Mesenchymal stem cell (in vitro differentiated cells and primary cell): ENCODE measurements around the gene EPS8L1.

Source experiments
- DNase-seq: peaks from one replicate; pipeline ENCODE4 v3.0.0-alpha.2; 2013
- H2AFZ ChIP-seq: one replicate; pipeline ENCODE4 v1.6.1; 2013; ENCODE audit warnings: low read depth, mild to moderate bottlenecking, control low read depth, inconsistent platforms, low read length, moderate library complexity
- H2AK5ac ChIP-seq: 2 replicates; pipeline ENCODE4 v1.6.1; 2013; ENCODE audit warnings: low read length, moderate library complexity, mild to moderate bottlenecking, inconsistent platforms; ENCODE audit not compliant: severe bottlenecking
- H2BK120ac ChIP-seq: one replicate; pipeline ENCODE4 v1.6.1; 2013; ENCODE audit warnings: low read depth, mild to moderate bottlenecking, inconsistent platforms, low read length, moderate library complexity
- H2BK12ac ChIP-seq, 2 experiments: one replicate each; pipeline ENCODE4 v1.6.1; 2013; ENCODE audit warnings: inconsistent platforms in 2 of 2, low read length in 2 of 2, mild to moderate bottlenecking in 2 of 2, moderate library complexity in 2 of 2, control low read depth in 1 of 2
- H2BK15ac ChIP-seq: one replicate; pipeline ENCODE4 v1.6.1; 2013; ENCODE audit warnings: mild to moderate bottlenecking, low read depth, inconsistent platforms; ENCODE audit not compliant: poor library complexity, severe bottlenecking
- H2BK5ac ChIP-seq: 2 replicates; pipeline ENCODE4 v1.6.1; 2013; ENCODE audit warnings: low read depth, mild to moderate bottlenecking, low read length, control low read depth, inconsistent platforms; ENCODE audit not compliant: poor library complexity, severe bottlenecking
- H3K14ac ChIP-seq, 2 experiments: one replicate each; pipeline ENCODE4 v1.6.1; 2013; ENCODE audit warnings: inconsistent platforms in 2 of 2, low read length in 2 of 2, control low read depth in 1 of 2, mild to moderate bottlenecking in 1 of 2, moderate library complexity in 1 of 2
- H3K18ac ChIP-seq, 2 experiments: one replicate each; pipeline ENCODE4 v1.6.1; 2013; ENCODE audit warnings: inconsistent platforms in 2 of 2, low read length in 2 of 2, control low read depth in 1 of 2, low read depth in 1 of 2, mild to moderate bottlenecking in 1 of 2
- H3K23ac ChIP-seq, 2 experiments: one replicate each; pipeline ENCODE4 v1.6.1; 2013; ENCODE audit warnings: inconsistent platforms in 2 of 2, low read length in 2 of 2, mild to moderate bottlenecking in 2 of 2, moderate library complexity in 2 of 2, control low read depth in 1 of 2
- H3K27ac ChIP-seq: 2 replicates; pipeline ENCODE4 v1.5.1; 2013; ENCODE audit warnings: mild to moderate bottlenecking, moderate library complexity, low read length, control low read depth, inconsistent platforms; ENCODE audit not compliant: poor library complexity, severe bottlenecking
- H3K27me3 ChIP-seq, 2 experiments: 2 replicates each; pipeline versions ENCODE4 v1.6.1 to v1.7.0; 2013; ENCODE audit warnings: low read length in 2 of 2, mild to moderate bottlenecking in 2 of 2, moderate library complexity in 2 of 2, control low read depth in 1 of 2, inconsistent platforms in 1 of 2; ENCODE audit not compliant: control insufficient read depth in 1 of 2, insufficient read depth in 1 of 2
- H3K36me3 ChIP-seq, 2 experiments: 2 replicates each; pipeline versions ENCODE4 v1.6.1 to v1.7.0; 2013; ENCODE audit warnings: low read length in 2 of 2, control low read depth in 1 of 2, inconsistent platforms in 1 of 2, low read depth in 1 of 2, mild to moderate bottlenecking in 1 of 2; ENCODE audit not compliant: insufficient read depth in 2 of 2, control insufficient read depth in 1 of 2
- H3K4ac ChIP-seq, 2 experiments: one replicate each; pipeline ENCODE4 v1.6.1; 2013; ENCODE audit warnings: inconsistent platforms in 2 of 2, low read length in 2 of 2, mild to moderate bottlenecking in 2 of 2, moderate library complexity in 2 of 2, control low read depth in 1 of 2, low read depth in 1 of 2
- H3K4me1 ChIP-seq: 2 replicates; pipeline ENCODE4 v1.6.1; 2013; ENCODE audit warnings: low read depth, low read length, control low read depth; ENCODE audit not compliant: control insufficient read depth, insufficient read depth
- H3K4me2 ChIP-seq: 2 replicates; pipeline ENCODE4 v1.6.1; 2013; ENCODE audit warnings: low read length, mild to moderate bottlenecking, inconsistent platforms; ENCODE audit not compliant: poor library complexity, severe bottlenecking
- H3K4me3 ChIP-seq, 2 experiments: 2 replicates each; pipeline versions ENCODE4 v1.5.1 to v1.7.0; 2013; ENCODE audit warnings: low read length in 2 of 2, mild to moderate bottlenecking in 2 of 2, control low read depth in 1 of 2, low read depth in 1 of 2; ENCODE audit not compliant: insufficient read depth in 1 of 2
- H3K79me1 ChIP-seq: replicated peaks from 2 replicates; pipeline ENCODE4 v1.6.1; 2013; ENCODE audit warnings: mild to moderate bottlenecking, control low read depth, low read length, inconsistent platforms; ENCODE audit not compliant: poor library complexity, severe bottlenecking
- H3K9ac ChIP-seq: 2 replicates; pipeline ENCODE4 v1.7.0; 2013; ENCODE audit warnings: mild to moderate bottlenecking, low read length, moderate library complexity
- H3K9me3 ChIP-seq: 2 replicates; pipeline ENCODE4 v1.7.0; 2013; ENCODE audit warnings: mild to moderate bottlenecking, low read length; ENCODE audit not compliant: control insufficient read depth
- H4K8ac ChIP-seq: one replicate; pipeline ENCODE4 v1.6.1; 2013; ENCODE audit warnings: inconsistent platforms, mild to moderate bottlenecking, low read length, moderate library complexity
- H4K91ac ChIP-seq: one replicate; pipeline ENCODE4 v1.6.1; 2013; ENCODE audit warnings: mild to moderate bottlenecking, low read length, inconsistent platforms
- WGBS: methylation state at CpG from one replicate; pipeline ENCODE4 v1.1.7; 2013; ENCODE audit warnings: mixed read lengths; 5-methylcytosine and 5-hydroxymethylcytosine counted together

EPS8L1 gene

DNA sequence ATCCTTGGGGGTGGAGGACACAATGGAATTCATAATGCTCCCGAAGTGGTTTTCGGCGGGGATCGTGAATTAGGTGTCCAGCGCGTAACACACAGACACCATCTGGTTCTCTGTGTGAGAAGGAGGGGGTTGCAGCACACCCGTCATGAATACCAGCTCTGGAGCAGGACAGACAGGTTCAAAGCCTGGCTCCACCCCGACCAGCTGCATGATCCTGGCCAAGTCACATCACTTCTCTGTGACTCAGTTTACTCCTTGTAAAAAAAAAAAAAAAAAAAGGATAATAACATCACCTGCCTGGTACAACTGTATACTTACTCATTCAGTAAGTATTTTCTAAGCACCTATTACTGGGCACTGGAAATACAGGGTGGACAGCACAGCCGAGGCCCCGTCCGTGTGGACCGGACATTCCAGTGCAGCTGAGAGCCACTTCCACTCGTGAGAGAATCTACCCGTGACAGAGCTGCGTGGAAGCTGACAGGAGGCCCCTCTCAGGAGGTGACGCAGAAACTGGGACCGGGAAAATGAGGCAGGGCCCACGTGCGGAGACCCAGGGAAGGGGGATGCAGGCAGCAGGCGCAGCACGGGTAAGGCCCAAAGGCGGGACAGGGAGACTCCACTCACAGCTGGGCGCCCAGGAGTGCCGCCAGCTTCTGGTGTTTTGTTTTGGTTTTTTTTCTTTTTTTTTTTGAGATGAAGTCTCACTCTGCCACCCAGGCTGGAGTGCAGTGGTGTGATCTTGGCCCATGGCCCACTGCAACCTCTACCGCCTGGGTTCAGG, 24.7 kb upstream of the EPS8L1 start:
- Histone ChIP-seq H3K36me3 (peaks cover 51 to 67% of the 10 kb centered on the region in 2 experiments), H3K9me3 (no peaks in the 10 kb centered on the region), H3K27me3 (no peaks in the 10 kb centered on the region), H2BK12ac (no peak overlapping the region), H3K4me2 (no peak overlapping the region), H2BK5ac (no peak overlapping the region), H3K4ac (no peak overlapping the region), H2AFZ (no peak overlapping the region), H3K4me1 (no peaks in the 10 kb centered on the region), H3K79me1 (peaks cover 12% of the 10 kb centered on the region), H4K8ac (no peak overlapping the region), H2BK15ac (no peak overlapping the region), H3K14ac (no peak overlapping the region), H3K27ac (no peak overlapping the region), H2AK5ac (no peak overlapping the region), H3K4me3 (no peak overlapping the region), H3K23ac (no peak overlapping the region), H3K9ac (no peak overlapping the region), H3K18ac (no peak overlapping the region), H2BK120ac (no peak overlapping the region), H4K91ac (peak overlapping the region; percentile 20)
- 94% methylated on average over 25 of the region's 25 CpGs for WGBS
- DNase-seq = no peak

DNA sequence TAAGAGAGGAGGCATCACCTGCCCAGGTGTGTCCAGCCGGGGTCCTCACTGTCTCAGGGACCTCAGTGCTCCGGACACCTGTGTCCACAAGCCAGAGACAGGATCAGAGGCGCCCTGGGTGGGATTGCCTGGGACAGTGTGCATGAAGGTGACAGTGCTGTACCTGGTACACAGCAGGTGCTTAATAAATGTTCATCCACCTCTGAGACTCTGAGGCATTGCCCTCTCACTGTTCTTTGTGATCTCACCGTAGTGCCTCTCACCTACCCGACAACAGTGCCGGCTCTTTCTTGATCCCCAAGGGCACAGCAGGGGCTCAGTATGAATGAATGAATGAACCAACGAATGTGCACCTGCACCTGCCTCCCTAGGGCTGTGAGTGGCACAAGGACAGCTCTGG, 21.9 kb upstream of the EPS8L1 start:
- Histone ChIP-seq H2BK15ac (no peak overlapping the region), H4K8ac (no peak overlapping the region), H3K27me3 (no peaks in the 10 kb centered on the region), H2BK12ac (no peak overlapping the region), H3K36me3 (peaks cover 44 to 65% of the 10 kb centered on the region in 2 experiments), H3K18ac (no peak overlapping the region), H2BK5ac (no peak overlapping the region), H3K4me2 (no peak overlapping the region), H3K9me3 (no peaks in the 10 kb centered on the region), H3K27ac (no peak overlapping the region), H4K91ac (no peak overlapping the region), H3K14ac (no peak overlapping the region), H3K23ac (no peak overlapping the region), H3K79me1 (peaks cover 18% of the 10 kb centered on the region), H3K4ac (no peak overlapping the region), H2AK5ac (no peak overlapping the region), H2AFZ (no peak overlapping the region), H2BK120ac (no peak overlapping the region), H3K9ac (no peak overlapping the region), H3K4me3 (no peak overlapping the region), H3K4me1 (no peaks in the 10 kb centered on the region)
- WGBS = 98% methylated on average over 7 of the region's 7 CpGs
- DNase-seq = no peak

DNA sequence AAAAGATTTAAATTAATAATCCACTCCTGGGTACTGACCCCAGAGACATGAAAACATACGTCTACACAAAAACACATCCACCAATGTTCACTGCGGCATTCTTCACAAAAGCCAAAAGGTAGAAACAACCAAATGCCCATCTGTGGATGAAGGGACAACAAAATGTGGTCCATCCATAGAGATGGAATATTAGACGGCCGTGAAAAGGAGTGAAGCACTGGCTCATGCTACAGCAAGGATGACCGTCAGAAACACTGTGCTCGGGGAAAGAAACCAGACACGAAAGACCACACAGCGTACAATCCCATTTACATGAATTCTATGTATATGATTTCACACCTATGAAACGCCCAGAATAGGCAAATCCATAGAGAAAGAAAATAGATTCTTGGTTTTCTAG, 18.8 kb upstream of the EPS8L1 start:
- H4K8ac ChIP-seq = no peak overlapping the region
- H3K27me3 ChIP-seq = no peaks in the 10 kb centered on the region
- H2BK5ac ChIP-seq = no peak overlapping the region
- no peak for DNase-seq
- no peaks in the 10 kb centered on the region for H3K9me3 ChIP-seq
- H3K36me3 ChIP-seq = peaks cover 38 to 47% of the 10 kb centered on the region in 2 experiments
- H2AFZ ChIP-seq = no peak overlapping the region
- H3K4ac ChIP-seq = no peak overlapping the region
- H2AK5ac ChIP-seq = no peak overlapping the region
- H3K14ac ChIP-seq = no peak overlapping the region
- 100% methylated on average over 6 of the region's 9 CpGs for WGBS
- H3K27ac ChIP-seq = no peak overlapping the region
- H3K9ac ChIP-seq = no peak overlapping the region
- H3K23ac ChIP-seq = no peak overlapping the region
- no peak overlapping the region for H3K18ac ChIP-seq
- H3K4me1 ChIP-seq = no peaks in the 10 kb centered on the region
- no peak overlapping the region for H3K4me3 ChIP-seq
- no peak overlapping the region for H2BK120ac ChIP-seq
- H4K91ac ChIP-seq = no peak overlapping the region
- no peak overlapping the region for H2BK15ac ChIP-seq
- no peak overlapping the region for H2BK12ac ChIP-seq
- H3K4me2 ChIP-seq = no peak overlapping the region
- peaks cover 14% of the 10 kb centered on the region for H3K79me1 ChIP-seq

DNA sequence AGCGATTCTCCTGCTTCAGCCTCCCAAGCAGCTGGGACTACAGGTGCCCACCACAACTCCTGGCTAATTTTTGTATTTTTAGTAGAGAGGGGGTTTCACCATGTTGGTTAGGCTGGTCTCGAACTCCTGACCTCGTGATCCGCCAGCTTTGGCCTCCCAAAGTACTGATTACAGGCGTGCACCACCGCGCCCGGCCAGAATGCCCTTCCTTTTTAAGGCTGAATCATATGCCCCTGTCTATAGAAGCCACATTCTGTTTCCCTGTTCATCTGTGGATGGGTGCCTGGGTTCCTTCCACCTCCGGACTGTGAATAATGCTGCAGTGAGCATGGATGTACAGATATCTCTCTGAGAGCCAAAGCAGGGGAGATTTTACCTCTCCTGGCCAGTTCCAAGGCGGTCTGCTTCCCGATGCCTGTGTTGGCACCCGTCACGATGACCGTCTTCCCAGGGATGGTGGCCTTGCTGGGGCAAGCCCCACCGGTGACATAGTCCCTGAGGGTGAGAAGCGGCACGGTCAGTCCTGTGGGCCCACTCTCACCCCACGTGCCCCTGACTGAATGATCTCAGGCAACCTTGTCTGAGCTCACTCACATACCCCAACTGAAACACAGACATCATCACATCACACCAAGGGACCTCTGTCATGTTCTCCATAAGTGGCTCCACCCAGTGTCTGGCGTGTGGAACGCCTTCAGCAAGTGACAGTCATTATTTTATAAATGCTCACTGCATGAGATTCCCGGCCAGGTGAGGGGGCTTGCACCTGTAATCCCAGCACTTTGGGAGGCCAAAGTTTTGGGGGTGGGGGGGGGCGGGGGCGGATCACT, 16.7 kb upstream of the EPS8L1 start:
- H2BK12ac ChIP-seq = no peak overlapping the region
- H3K23ac ChIP-seq = no peak overlapping the region

More for the DNA sequence above, 16.7 kb upstream of the EPS8L1 start:
- no peak overlapping the region for H4K91ac ChIP-seq
- DNase-seq = no peak
- H4K8ac ChIP-seq = no peak overlapping the region
- H3K27me3 ChIP-seq = no peaks in the 10 kb centered on the region
- no peak overlapping the region for H3K9ac ChIP-seq
- H3K18ac ChIP-seq = no peak overlapping the region
- H3K9me3 ChIP-seq = no peaks in the 10 kb centered on the region
- no peak overlapping the region for H3K4me2 ChIP-seq
- H2BK5ac ChIP-seq = no peak overlapping the region
- H2BK120ac ChIP-seq = no peak overlapping the region
- H3K4me1 ChIP-seq = peaks cover 5% of the 10 kb centered on the region
- no peak overlapping the region for H3K27ac ChIP-seq
- H3K14ac ChIP-seq = no peak overlapping the region
- peaks cover 32 to 40% of the 10 kb centered on the region in 2 experiments for H3K36me3 ChIP-seq
- H3K4me3 ChIP-seq = no peak overlapping the region
- no peak overlapping the region for H3K4ac ChIP-seq
- no peak overlapping the region for H2BK15ac ChIP-seq
- H2AK5ac ChIP-seq = no peak overlapping the region
- H2AFZ ChIP-seq = no peak overlapping the region
- 94% methylated on average over 23 of the region's 23 CpGs for WGBS
- peaks cover 17% of the 10 kb centered on the region for H3K79me1 ChIP-seq
